HepG2 (cell line): ENCODE data around the gene HECTD2. TPM values are rescaled to one million over a fixed set of nuclear protein-coding genes. Genes with fewer than 3 reads are reported as not detected.

ENCODE experiments used
- GRHL1 ChIP-seq: sonication (generic); formaldehyde crosslinking; conservative IDR thresholded peaks from 2 replicates; pipeline ENCODE4 v1.8.0; 2022; ENCODE audit warnings: missing genetic modification reagents
- HIVEP1 ChIP-seq: sonication (generic); formaldehyde crosslinking; IDR thresholded peaks from 2 replicates; pipeline ENCODE4 v1.4.0; 2020; ENCODE audit warnings: mild to moderate bottlenecking, missing genetic modification reagents
- HNRNPUL1 ChIP-seq: fragments of 200-400 bp; formaldehyde crosslinking; IDR thresholded peaks from 2 replicates; pipeline ENCODE4 v1.6.1; 2017; ENCODE audit warnings: low read depth, mild to moderate bottlenecking, low read length, moderate library complexity
- HOXA3 ChIP-seq: sonication (generic); formaldehyde crosslinking; IDR thresholded peaks from 2 replicates; pipeline ENCODE4 v1.5.0; 2020; ENCODE audit warnings: missing genetic modification reagents
- MXD3 ChIP-seq: IDR thresholded peaks from 2 replicates; pipeline ENCODE4 v1.6.1; 2016; ENCODE audit warnings: mild to moderate bottlenecking, missing biosample characterization, missing genetic modification reagents
- NFKB2 ChIP-seq: sonication (generic); formaldehyde crosslinking; IDR thresholded peaks from 2 replicates; pipeline ENCODE4 v1.4.0; 2020; ENCODE audit warnings: missing genetic modification reagents, borderline replicate concordance
- POLR2A ChIP-seq, 2 experiments: IDR thresholded peaks; 2 replicates each; pipeline ENCODE4 v1.6.1; 2011; ENCODE audit warnings: low read depth in 2 of 2, low read length in 2 of 2, mild to moderate bottlenecking in 1 of 2, moderate library complexity in 1 of 2; ENCODE audit not compliant: insufficient read depth in 1 of 2
- ZBTB7A ChIP-seq: sonication (generic); formaldehyde crosslinking; IDR thresholded peaks from 2 replicates; pipeline ENCODE4 v1.8.0; 2022; ENCODE audit warnings: mild to moderate bottlenecking, missing genetic modification reagents
- ZIK1 ChIP-seq: sonication (generic); formaldehyde crosslinking; IDR thresholded peaks from 2 replicates; pipeline ENCODE4 v1.5.0; 2020; ENCODE audit warnings: mild to moderate bottlenecking, low read depth, missing genetic modification reagents, borderline replicate concordance
- ZNF235 ChIP-seq: sonication (generic); formaldehyde crosslinking; IDR thresholded peaks from 2 replicates; pipeline ENCODE4 v1.8.1; 2023; ENCODE audit warnings: mild to moderate bottlenecking, missing genetic modification reagents, borderline replicate concordance
- ZNF276 ChIP-seq: sonication (generic); formaldehyde crosslinking; IDR thresholded peaks from 2 replicates; pipeline ENCODE4 v1.4.0; 2020; ENCODE audit warnings: mild to moderate bottlenecking, low read depth, missing genetic modification reagents
- ZNF280B ChIP-seq: sonication (generic); formaldehyde crosslinking; IDR thresholded peaks from 2 replicates; pipeline ENCODE4 v1.5.0; 2020; ENCODE audit warnings: missing genetic modification reagents, mild to moderate bottlenecking, borderline replicate concordance
- ZNF768 ChIP-seq: sonication (generic); formaldehyde crosslinking; IDR thresholded peaks from 2 replicates; pipeline ENCODE4 v1.4.0; 2020; ENCODE audit warnings: missing genetic modification reagents
- ZSCAN25 ChIP-seq: sonication (generic); formaldehyde crosslinking; IDR thresholded peaks from 2 replicates; pipeline ENCODE4 v1.8.0; 2022; ENCODE audit warnings: mild to moderate bottlenecking, missing genetic modification reagents
- ZSCAN5A ChIP-seq: sonication (generic); formaldehyde crosslinking; IDR thresholded peaks from 2 replicates; pipeline ENCODE4 v1.8.0; 2022; ENCODE audit warnings: mild to moderate bottlenecking, missing genetic modification reagents, borderline replicate concordance
- polyA plus RNA-seq, 8 experiments: library from polyadenylated mRNA; depleted of rRNA in 3 of 8; stranded (reverse) in 7 of 8; unstranded in 1 of 8; fragments of >200 nt; fragmentation: Illumina TruSeq in 4 of 8; extraction: Trizol in 4 of 8; gene quantifications; 2 replicates each; pipeline versions ENCODE4 v1.2.1 to v1.2.3, GENCODE V29; 2011 to 2016; ENCODE audit warnings: low read depth in 4 of 8, missing spikeins in 1 of 8, mixed read lengths in 1 of 8; ENCODE audit not compliant: insufficient read depth in 1 of 8
- total RNA-seq, 5 experiments: library from RNA; depleted of rRNA; stranded (reverse); fragments of >200 nt; fragmentation: Illumina TruSeq; extraction: Trizol; gene quantifications; 2 replicates each; pipeline ENCODE4 v1.2.3, GENCODE V29; 2016; ENCODE audit warnings: low read depth in 1 of 5
- TF ChIP-seq, protein P1 (sequence below): sonication (generic); formaldehyde crosslinking; conservative IDR thresholded peaks from 2 replicates; pipeline ENCODE4 v1.4.0; 2020; ENCODE audit warnings: missing genetic modification reagents
- TF ChIP-seq, protein P2 (sequence below): sonication (generic); formaldehyde crosslinking; IDR thresholded peaks from 2 replicates; pipeline ENCODE4 v1.5.0; 2020; ENCODE audit warnings: mild to moderate bottlenecking, missing genetic modification reagents, borderline replicate concordance

The HECTD2 gene
- total and polyA plus RNA-seq, 2 of the 13 experiments (the other 11 are each of a cell fraction or from before 2014, with no cell fraction given): 3.2 to 5.2 TPM

- TF ChIP-seq ZSCAN5A (CRISPR knock-in tag) (0 out of 2 replicates have a peak, but pooled peaks have one; percentile 33), POLR2A (IDR thresholded peaks at IDR 0.05; ENCODE audit: insufficient read depth in 1 of 2, low read depth in 2 of 2, low read length in 2 of 2) (peak; percentile 67 to 85), ZNF235 (0 out of 2 replicates have a peak, but pooled peaks have one; percentile 30), ZSCAN25 (CRISPR knock-in tag) (0 out of 2 replicates have a peak, but pooled peaks have one; percentile 19), HNRNPUL1 (no peak), ZBTB7A (CRISPR knock-in tag) (0 out of 2 replicates have a peak, but pooled peaks have one; percentile 27), NFKB2 (CRISPR knock-in tag) (peak; percentile 19; the same call in 1 of the 2 replicates), ZNF768 (CRISPR knock-in tag) (peak; percentile 7), ZIK1 (CRISPR knock-in tag) (peak; percentile 41; the same call in 1 of the 2 replicates), ZNF280B (CRISPR knock-in tag) (0 out of 2 replicates have a peak, but pooled peaks have one; percentile 48), ZNF276 (0 out of 2 replicates have a peak, but pooled peaks have one; percentile 14), HOXA3 (CRISPR knock-in tag) (peak; percentile 92), GRHL1 (no peak), MXD3 (peak; percentile 48; the same call in 1 of the 2 replicates), HIVEP1 (CRISPR knock-in tag) (peak; percentile 68)
- TF ChIP-seq, protein P1, sequence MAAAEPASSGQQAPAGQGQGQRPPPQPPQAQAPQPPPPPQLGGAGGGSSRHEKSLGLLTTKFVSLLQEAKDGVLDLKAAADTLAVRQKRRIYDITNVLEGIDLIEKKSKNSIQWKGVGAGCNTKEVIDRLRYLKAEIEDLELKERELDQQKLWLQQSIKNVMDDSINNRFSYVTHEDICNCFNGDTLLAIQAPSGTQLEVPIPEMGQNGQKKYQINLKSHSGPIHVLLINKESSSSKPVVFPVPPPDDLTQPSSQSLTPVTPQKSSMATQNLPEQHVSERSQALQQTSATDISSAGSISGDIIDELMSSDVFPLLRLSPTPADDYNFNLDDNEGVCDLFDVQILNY (CRISPR knock-in tag): no peak
- TF ChIP-seq, protein P2, sequence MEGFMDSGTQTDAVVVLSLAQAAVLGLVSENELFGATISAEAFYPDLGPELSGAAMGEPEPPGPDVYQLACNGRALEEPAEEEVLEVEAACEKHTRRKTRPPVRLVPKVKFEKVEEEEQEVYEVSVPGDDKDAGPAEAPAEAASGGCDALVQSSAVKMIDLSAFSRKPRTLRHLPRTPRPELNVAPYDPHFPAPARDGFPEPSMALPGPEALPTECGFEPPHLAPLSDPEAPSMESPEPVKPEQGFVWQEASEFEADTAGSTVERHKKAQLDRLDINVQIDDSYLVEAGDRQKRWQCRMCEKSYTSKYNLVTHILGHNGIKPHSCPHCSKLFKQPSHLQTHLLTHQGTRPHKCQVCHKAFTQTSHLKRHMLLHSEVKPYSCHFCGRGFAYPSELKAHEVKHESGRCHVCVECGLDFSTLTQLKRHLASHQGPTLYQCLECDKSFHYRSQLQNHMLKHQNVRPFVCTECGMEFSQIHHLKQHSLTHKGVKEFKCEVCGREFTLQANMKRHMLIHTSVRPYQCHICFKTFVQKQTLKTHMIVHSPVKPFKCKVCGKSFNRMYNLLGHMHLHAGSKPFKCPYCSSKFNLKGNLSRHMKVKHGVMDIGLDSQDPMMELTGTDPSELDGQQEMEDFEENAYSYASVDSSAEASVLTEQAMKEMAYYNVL (CRISPR knock-in tag): 0 out of 2 replicates have a peak, but pooled peaks have one; percentile 16
These were observed at the start of gene HECTD2 (continued) for GRCh38 chr10:91409869-91410637.
